DMS 273 treated with DMSO at 0.1 percent for 48 hours (cell line): ENCODE data around the gene OSGIN1.

Experiments used
- DNase-seq: peaks from one replicate; lab custom pipeline; 2025; lab: John Stamatoyannopoulos, UW

Gene OSGIN1, protein sequence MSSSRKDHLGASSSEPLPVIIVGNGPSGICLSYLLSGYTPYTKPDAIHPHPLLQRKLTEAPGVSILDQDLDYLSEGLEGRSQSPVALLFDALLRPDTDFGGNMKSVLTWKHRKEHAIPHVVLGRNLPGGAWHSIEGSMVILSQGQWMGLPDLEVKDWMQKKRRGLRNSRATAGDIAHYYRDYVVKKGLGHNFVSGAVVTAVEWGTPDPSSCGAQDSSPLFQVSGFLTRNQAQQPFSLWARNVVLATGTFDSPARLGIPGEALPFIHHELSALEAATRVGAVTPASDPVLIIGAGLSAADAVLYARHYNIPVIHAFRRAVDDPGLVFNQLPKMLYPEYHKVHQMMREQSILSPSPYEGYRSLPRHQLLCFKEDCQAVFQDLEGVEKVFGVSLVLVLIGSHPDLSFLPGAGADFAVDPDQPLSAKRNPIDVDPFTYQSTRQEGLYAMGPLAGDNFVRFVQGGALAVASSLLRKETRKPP

GRCh38 chr16:83952940-83953795 is at the start of gene OSGIN1:
TSS of gene OSGIN1 (plus strand) at chr16:83953240. CDS start at chr16:83957672, 4,432 bp downstream.
- DNase-seq = peak; percentile 42

- DNase-seq = peak; percentile 15
Observed at GRCh38 chr16:83903751-83904150, 49.3 kb upstream of the OSGIN1 start.

DNA sequence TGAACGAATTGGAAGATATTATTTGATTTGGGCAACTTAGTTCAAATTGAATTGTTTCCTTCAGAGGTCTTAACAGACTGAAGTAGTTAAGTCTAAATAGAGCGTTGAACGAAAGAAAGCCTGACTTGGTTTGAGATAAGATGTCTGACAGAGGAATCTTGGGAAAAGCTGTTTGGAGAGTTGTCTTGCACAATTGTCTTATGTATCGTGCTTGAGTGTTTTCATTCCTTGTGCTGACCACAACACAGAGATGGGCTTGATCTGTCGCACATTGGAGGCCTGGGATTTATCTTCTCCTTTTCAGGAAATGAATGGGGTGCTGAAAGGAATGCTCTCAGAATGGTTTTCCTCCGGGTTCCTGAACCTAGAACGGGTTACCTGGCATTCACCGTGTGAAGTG is 46.4 kb upstream of the OSGIN1 start:
- DNase-seq = no peak

GRCh38 chr16:83907111-83907510 is 45.9 kb upstream of the OSGIN1 start:
- no peak for DNase-seq

DNA sequence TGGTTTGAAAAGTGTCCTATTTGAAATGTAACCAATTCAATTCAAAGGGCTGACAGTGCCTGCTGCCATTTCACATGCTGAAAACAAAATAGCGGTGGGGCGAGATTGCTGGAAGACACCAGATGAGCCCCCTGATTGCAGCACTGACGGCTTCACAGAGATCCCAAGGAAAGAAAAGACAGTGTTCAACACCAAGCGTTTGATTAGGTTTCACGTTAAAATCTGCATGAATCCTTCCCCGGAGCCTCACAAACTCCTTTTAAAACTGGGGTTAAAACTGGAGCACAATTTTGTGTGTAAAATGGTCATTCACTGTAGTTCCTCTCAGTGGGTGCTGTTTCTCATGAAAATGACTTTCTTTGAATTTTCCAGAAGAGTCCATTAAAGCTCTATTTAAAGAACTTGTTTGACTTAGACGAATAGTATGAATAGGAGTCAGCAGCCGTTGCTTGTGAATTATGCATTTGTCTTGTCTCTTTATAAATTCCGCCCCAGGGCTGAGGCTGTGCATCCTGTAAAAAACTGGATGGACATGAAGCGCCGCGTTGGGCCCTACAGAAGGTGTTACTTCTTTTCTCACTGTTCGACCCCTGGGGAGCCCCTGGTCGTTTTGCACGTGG is 45.3 kb upstream of the OSGIN1 start:
- DNase-seq = no peak

GRCh38 chr16:83908798-83909197 is 44.2 kb upstream of the OSGIN1 start:
- DNase-seq = no peak

- DNase-seq = no peak
Observed at GRCh38 chr16:83911290-83911689, 41.8 kb upstream of the OSGIN1 start.

GRCh38 chr16:83912519-83913244 is 40.4 kb upstream of the OSGIN1 start:
- DNase-seq = no peak

DNA sequence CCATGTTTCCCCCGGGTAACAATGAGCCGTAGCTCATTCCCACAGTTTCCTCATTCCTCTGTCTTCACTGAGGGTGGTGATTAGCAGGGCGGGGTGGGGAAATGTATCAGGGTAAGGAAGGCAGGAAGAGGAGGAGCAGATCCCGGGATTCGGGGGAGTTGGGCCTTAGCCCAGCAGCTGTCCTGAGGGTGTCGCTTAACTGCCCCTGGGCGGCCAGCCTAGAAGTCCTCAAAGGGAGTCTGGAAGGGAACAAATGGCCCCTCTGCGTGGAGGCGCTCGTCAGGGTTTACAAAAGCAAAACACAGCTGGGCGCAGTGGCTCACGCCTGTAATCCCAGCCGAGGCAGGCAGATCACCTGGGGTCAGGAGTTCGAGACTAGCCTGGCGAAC is 39.8 kb upstream of the OSGIN1 start:
- DNase-seq = no peak

DNA sequence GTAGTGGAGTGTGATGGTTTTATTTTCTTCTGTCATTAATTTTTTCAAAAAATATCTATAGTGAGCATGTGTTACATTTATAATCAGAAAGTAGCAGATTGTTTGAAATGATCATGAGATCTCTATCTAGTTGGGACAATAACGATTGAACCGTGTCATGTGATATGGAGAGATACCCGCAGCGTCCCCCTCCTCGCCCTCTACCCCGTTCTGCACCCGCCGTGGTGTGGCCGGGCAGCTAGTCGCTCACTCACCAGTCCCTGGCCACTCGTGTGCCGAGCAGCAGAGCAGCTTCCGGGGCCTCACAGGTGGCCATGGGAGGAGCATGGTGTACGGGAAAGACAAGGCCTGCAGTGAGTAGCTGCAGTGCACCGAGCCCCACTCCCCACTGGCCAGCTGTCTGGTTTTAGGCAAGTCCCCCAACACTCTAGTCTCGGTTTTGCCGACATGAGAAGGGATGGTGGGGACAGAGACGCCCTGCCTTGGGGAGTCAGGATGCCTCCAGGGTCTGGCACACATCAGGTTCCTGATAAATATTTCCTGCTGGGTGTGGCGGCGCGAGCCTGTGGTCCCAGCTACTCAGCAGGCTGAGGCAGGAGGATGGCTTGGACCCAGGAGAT is 38.8 kb upstream of the OSGIN1 start:
- no peak for DNase-seq

GRCh38 chr16:83915081-83915480 is 38.0 kb upstream of the OSGIN1 start:
- DNase-seq = no peak

DNA sequence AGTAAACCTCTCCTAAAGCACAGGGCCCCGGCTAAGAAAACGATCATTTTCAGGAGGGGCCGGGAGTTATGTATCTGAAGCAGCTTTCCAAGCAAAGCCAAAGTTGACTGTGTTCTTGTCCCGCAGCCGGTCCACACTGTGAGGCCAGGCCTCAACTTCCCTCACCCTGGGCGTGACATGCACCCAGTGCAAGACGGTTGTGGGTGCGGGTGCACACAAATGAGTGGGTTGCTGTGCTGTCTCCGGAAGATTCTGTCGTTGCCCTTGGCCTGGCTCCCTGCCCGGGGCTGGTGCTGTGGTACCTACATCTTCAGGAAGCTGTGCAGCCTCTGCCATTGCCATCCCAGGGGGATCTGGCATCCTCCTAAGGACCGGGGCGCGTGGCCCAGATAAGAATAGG is 37.5 kb upstream of the OSGIN1 start:
- DNase-seq = no peak

- DNase-seq = no peak
Observed at GRCh38 chr16:83917152-83918120, 35.6 kb upstream of the OSGIN1 start.

DNA sequence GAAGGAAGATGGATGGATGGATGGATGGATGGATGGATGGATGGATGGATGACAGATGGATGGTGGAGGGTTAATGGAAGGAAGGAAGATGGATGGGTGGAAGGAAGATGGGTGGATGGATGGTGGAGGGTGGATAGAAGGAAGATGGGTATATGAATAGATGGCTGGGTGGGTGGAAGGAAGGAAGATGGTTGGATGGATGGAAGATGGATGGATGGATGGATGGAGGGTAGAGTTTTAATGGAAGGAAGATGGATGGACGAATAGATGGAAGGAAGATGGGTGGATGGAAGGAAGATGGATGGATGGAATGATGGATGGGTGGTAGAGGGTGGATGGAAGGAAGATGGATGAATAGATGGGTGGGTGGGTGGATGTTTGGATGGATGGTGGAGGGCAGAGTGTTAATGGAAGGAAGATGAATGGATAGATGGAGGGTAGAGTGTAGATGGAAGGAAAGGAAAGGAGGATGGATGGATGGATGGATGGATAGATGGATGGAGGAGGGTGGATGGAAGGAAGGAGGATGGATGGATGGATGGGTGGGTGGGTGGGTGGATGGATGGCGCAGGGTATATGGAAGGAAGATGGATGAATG is 32.0 kb upstream of the OSGIN1 start:
- no peak for DNase-seq

GRCh38 chr16:83923581-83924365 is 29.3 kb upstream of the OSGIN1 start:
- DNase-seq = no peak

DNA sequence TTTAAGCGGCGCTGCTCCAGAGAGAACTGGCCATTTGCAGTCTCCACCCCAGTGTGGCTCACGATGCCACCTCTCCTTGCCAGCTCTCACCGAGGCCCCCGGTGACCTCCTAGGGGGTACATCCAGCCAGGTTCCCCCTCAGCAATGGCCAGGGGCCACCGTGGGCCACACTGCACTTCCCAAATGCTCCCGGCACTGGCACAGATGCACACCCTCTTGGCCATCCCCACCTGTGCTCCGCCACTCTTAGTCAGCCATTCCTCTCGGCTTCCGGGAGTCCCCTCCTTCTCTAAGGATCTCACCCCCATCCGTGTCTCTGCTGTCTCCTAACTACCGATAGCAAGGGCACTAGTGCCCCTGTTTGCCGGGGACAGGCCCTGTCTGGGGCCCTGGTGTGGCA is 28.4 kb upstream of the OSGIN1 start:
- DNase-seq = no peak

GRCh38 chr16:83925095-83925905 is 27.7 kb upstream of the OSGIN1 start:
- no peak for DNase-seq
